Gastroesophageal sphincter (tissue), 3 donors: ENCODE measurements around the gene SRPK1.
"Not testable (repeated sequence)": the region's sequence is repeated elsewhere in the genome, so short reads cannot be mapped to it uniquely, and the experiment has no call there.

Experiments used
- CTCF ChIP-seq, 4 experiments: fragments of 200-600 bp in 2 of 4; fragments of 450-650 bp in 2 of 4; sonication (generic) in 1 of 4; IDR thresholded peaks; one replicate each; pipeline ENCODE4 v1.5.1; 2017 to 2019; ENCODE audit warnings: antibody characterized with exemption in 4 of 4, mild to moderate bottlenecking in 2 of 4, moderate library complexity in 2 of 4
- POLR2A ChIP-seq, 2 donors: fragments of 450-650 bp; IDR thresholded peaks; one replicate each; pipeline ENCODE4 v1.6.1; 2017; ENCODE audit warnings: antibody characterized with exemption in 2 of 2, mild to moderate bottlenecking in 2 of 2, moderate library complexity in 1 of 2

- TF ChIP-seq CTCF, POLR2A (IDR thresholded peaks at IDR 0.05): not testable (repeated sequence)
These were observed 4.0 kb downstream of the SRPK1 start for GRCh38 chr6:35916893-35917292.
